Measurements from ENCODE around the gene IGSF11.
"Not testable (repeated sequence)": the region's sequence is repeated elsewhere in the genome, so short reads cannot be mapped to it uniquely, and the experiment has no call there.

IGSF11 gene

GRCh38 chr3:118977671-118978392 is 56.8 kb downstream of the IGSF11 start:
- TF ChIP-seq FOXK2 (IDR thresholded peaks at IDR 0.05) (no peak), PKNOX1 (IDR thresholded peaks at IDR 0.05) (no peak), ELF4 (IDR thresholded peaks at IDR 0.05) (no peak), FOXA1 (IDR thresholded peaks at IDR 0.05) (no peak), LEF1 (IDR thresholded peaks at IDR 0.05; ENCODE audit: borderline replicate concordance) (no peak), NFRKB (IDR thresholded peaks at IDR 0.05) (no peak), HDGF (IDR thresholded peaks at IDR 0.05; ENCODE audit: borderline replicate concordance) (no peak), ZNF384 (IDR thresholded peaks at IDR 0.05) (no peak), BHLHE40 (IDR thresholded peaks at IDR 0.05; ENCODE audit: borderline replicate concordance) (no peak), L3MBTL2 (conservative IDR thresholded peaks at IDR 0.05) (no peak), FOXM1 (IDR thresholded peaks at IDR 0.05; ENCODE audit: borderline replicate concordance) (no peak), SP1 (IDR thresholded peaks at IDR 0.05) (no peak)
- DNase-seq (ENCODE audit: extremely low spot score) = no peak
- ChIA-PET CTCF (no interaction called here), POLR2A (no interaction called here)

DNA sequence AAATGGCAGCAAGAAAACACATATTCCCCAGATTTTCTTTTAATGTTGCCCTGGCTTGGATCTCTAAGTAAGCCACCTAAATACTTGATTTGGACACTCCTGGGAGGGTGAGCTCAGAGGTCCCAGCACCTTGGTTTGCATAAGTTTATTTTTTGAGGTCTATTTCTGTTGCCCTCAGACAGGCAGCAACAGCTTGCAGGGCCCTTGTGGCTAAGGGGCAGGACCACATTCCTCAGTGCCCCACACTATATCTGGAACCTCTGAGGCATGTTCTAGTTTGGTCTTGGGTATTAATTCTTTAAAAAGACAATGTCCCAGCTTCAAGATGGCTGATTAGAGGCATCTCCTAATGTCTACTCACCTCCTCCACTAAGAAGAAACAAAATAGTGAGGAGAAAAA is 57.5 kb downstream of the IGSF11 start:
- CTCF ChIA-PET = no interaction called here
- TF ChIP-seq LEF1 (IDR thresholded peaks at IDR 0.05; ENCODE audit: borderline replicate concordance) = no peak
- no peak for TF ChIP-seq HDGF (IDR thresholded peaks at IDR 0.05; ENCODE audit: borderline replicate concordance)
- TF ChIP-seq ELF4 (IDR thresholded peaks at IDR 0.05) = no peak
- TF ChIP-seq ARNT (IDR thresholded peaks at IDR 0.05) = no peak
- no peak for TF ChIP-seq NFRKB (IDR thresholded peaks at IDR 0.05)
- no peak for TF ChIP-seq SP1 (IDR thresholded peaks at IDR 0.05)
- no peak for TF ChIP-seq SUZ12 (IDR thresholded peaks at IDR 0.05)
- TF ChIP-seq FOXM1 (IDR thresholded peaks at IDR 0.05; ENCODE audit: borderline replicate concordance) = no peak
- TF ChIP-seq FOXA1 (IDR thresholded peaks at IDR 0.05) = no peak
- no peak for TF ChIP-seq TARDBP (IDR thresholded peaks at IDR 0.05)
- TF ChIP-seq CTBP1 (IDR thresholded peaks at IDR 0.05; ENCODE audit: borderline replicate concordance) = no peak
- TF ChIP-seq FOXK2 (IDR thresholded peaks at IDR 0.05) = no peak
- no peak for TF ChIP-seq L3MBTL2 (conservative IDR thresholded peaks at IDR 0.05)
- no peak for TF ChIP-seq BHLHE40 (IDR thresholded peaks at IDR 0.05; ENCODE audit: borderline replicate concordance)
- no peak for TF ChIP-seq ZNF384 (IDR thresholded peaks at IDR 0.05)
- TF ChIP-seq PKNOX1 (IDR thresholded peaks at IDR 0.05) = no peak
- no peak for DNase-seq (ENCODE audit: extremely low spot score)
- POLR2A ChIA-PET = no interaction called here

- POLR2A ChIA-PET; CTCF ChIA-PET; DNase-seq (ENCODE audit: extremely low spot score): not testable (repeated sequence)
Observed at GRCh38 chr3:118975476-118975875, 59.2 kb downstream of the IGSF11 start.

- CTCF ChIA-PET = no interaction called here
- TF ChIP-seq LEF1 (IDR thresholded peaks at IDR 0.05; ENCODE audit: borderline replicate concordance) = no peak
- no peak for TF ChIP-seq SP1 (IDR thresholded peaks at IDR 0.05)
- TF ChIP-seq FOXA1 (IDR thresholded peaks at IDR 0.05) = no peak
- no peak for TF ChIP-seq BHLHE40 (IDR thresholded peaks at IDR 0.05; ENCODE audit: borderline replicate concordance)
- TF ChIP-seq TARDBP (IDR thresholded peaks at IDR 0.05) = no peak
- POLR2A ChIA-PET = no interaction called here
- no peak for DNase-seq (ENCODE audit: extremely low spot score)
Observed at GRCh38 chr3:118974356-118975097, 60.1 kb downstream of the IGSF11 start.

GRCh38 chr3:118973050-118973449 is 61.6 kb downstream of the IGSF11 start:
- POLR2A ChIA-PET = no interaction called here
- CTCF ChIA-PET = interaction anchor here (0.6 kb wide), 1 partner anchor 54 kb away, joined by 5 read pairs; no protein-coding TSS in a partner anchor

More at GRCh38 chr3:118973050-118973449, 61.6 kb downstream of the IGSF11 start:
- TF ChIP-seq HDGF (IDR thresholded peaks at IDR 0.05; ENCODE audit: borderline replicate concordance) (no peak), ZNF384 (IDR thresholded peaks at IDR 0.05) (no peak), SP1 (IDR thresholded peaks at IDR 0.05) (no peak), TARDBP (IDR thresholded peaks at IDR 0.05) (no peak), FOXA1 (IDR thresholded peaks at IDR 0.05) (no peak), LEF1 (IDR thresholded peaks at IDR 0.05; ENCODE audit: borderline replicate concordance) (no peak), ELF4 (IDR thresholded peaks at IDR 0.05) (no peak), PKNOX1 (IDR thresholded peaks at IDR 0.05) (no peak), FOXK2 (IDR thresholded peaks at IDR 0.05) (no peak), SUZ12 (IDR thresholded peaks at IDR 0.05) (no peak), L3MBTL2 (conservative IDR thresholded peaks at IDR 0.05) (no peak), BHLHE40 (IDR thresholded peaks at IDR 0.05; ENCODE audit: borderline replicate concordance) (no peak), CTBP1 (IDR thresholded peaks at IDR 0.05; ENCODE audit: borderline replicate concordance) (no peak), FOXM1 (IDR thresholded peaks at IDR 0.05; ENCODE audit: borderline replicate concordance) (no peak), ARNT (IDR thresholded peaks at IDR 0.05) (no peak), NFRKB (IDR thresholded peaks at IDR 0.05) (no peak)
- no peak for DNase-seq (ENCODE audit: extremely low spot score)
